ENCODE results near the gene PCID2. TPM values are rescaled to one million over a fixed set of nuclear protein-coding genes. Genes with fewer than 3 reads are reported as not detected.

Gene PCID2
- total and polyA plus RNA-seq, 8 donors: 17.3 to 33.9 (median 21.0) TPM

DNA sequence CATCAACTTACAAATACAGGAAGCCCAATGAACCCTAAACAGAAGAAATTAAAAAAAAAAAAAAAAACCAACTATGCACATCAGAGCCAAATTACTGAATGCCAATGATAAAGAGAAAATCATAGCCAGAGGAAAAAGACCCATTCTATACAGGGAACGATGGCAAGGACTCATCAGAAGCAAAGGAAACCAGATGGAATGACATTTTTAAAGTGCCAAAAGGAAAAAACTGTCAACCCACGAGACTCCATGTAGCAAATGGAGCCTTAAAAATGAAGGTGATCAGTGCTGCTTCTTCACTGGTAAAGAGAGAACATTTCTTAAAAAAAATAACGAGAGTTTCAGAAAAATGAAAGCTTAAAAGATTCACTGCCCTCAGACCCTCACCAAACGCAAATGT is 18.3 kb downstream of the PCID2 start:
- DNase-seq (no peak), ATAC-seq (no peak), FAIRE-seq (no peak)
- H3K4me1 ChIP-seq: peaks cover 3 to 10% (median 5%) of the 10 kb centered on the region in 3 donors
- no peaks in the 10 kb centered on the region for H3K27me3 ChIP-seq
- peaks cover 0 to 12% (median 0%) of the 10 kb centered on the region in 3 donors for H3K36me3 ChIP-seq
- H3K27ac ChIP-seq: no peak overlapping the region
- TF ChIP-seq, protein P1, sequence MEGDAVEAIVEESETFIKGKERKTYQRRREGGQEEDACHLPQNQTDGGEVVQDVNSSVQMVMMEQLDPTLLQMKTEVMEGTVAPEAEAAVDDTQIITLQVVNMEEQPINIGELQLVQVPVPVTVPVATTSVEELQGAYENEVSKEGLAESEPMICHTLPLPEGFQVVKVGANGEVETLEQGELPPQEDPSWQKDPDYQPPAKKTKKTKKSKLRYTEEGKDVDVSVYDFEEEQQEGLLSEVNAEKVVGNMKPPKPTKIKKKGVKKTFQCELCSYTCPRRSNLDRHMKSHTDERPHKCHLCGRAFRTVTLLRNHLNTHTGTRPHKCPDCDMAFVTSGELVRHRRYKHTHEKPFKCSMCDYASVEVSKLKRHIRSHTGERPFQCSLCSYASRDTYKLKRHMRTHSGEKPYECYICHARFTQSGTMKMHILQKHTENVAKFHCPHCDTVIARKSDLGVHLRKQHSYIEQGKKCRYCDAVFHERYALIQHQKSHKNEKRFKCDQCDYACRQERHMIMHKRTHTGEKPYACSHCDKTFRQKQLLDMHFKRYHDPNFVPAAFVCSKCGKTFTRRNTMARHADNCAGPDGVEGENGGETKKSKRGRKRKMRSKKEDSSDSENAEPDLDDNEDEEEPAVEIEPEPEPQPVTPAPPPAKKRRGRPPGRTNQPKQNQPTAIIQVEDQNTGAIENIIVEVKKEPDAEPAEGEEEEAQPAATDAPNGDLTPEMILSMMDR (IDR thresholded peaks at IDR 0.05): no peak
- no peaks in the 10 kb centered on the region for H3K9me3 ChIP-seq
- WGBS, 2 donors: 84 to 88% methylated on average over 4 of the region's 4 CpGs
- intact Hi-C loops (cut with DNase I): no loop called here
- H3K4me3 ChIP-seq: no peak overlapping the region

DNA sequence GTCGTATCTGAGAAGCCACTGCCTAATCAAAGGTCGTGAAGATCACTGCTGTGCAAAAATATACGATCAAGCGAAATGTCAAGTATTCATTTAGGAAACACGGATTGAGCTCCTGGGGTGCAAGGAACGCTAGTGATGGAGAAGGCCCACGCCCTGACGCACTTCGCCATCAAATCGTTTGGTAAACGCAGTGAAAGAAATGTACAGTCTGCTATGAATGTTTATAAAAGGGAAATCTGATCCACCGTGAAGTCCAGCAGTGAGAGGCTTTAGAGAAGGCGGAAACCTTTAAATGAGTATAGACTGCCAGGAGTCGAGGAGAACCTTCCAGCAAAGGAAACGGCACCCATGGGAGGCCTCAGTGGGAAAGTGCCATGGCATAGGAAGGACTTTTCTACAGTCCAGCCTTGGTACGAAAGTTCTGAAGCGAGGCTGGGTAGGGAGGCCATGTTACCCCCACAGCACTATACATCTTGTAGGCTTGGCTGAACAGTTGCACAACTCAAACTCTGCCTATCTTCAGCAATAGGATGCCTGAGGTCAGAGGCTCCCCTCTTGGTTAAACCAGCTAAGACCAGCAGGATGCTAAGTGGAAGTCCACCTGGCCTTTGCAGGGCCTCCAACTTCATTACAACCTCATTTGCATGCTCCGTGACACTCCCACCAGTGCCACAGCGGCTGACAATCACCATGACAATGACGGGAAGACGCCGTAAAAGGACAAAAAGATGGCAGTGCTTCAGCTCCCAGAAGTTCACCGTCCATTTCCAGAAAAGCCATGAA is 20.4 kb downstream of the PCID2 start:
- Histone ChIP-seq H3K36me3 (peaks cover 0 to 32% (median 0%) of the 10 kb centered on the region in 3 donors), H3K9me3 (no peaks in the 10 kb centered on the region), H3K27me3 (no peaks in the 10 kb centered on the region), H3K27ac (no peak overlapping the region), H3K4me1 (no peaks in the 10 kb centered on the region), H3K4me3 (no peak overlapping the region)
- DNase-seq (no peak), FAIRE-seq (no peak), ATAC-seq (no peak)
- 95% methylated on average over 23 of the region's 23 CpGs for WGBS, 2 donors
- intact Hi-C loops (cut with DNase I): no loop called here
- TF ChIP-seq, protein P1 (IDR thresholded peaks at IDR 0.05): no peak

DNA sequence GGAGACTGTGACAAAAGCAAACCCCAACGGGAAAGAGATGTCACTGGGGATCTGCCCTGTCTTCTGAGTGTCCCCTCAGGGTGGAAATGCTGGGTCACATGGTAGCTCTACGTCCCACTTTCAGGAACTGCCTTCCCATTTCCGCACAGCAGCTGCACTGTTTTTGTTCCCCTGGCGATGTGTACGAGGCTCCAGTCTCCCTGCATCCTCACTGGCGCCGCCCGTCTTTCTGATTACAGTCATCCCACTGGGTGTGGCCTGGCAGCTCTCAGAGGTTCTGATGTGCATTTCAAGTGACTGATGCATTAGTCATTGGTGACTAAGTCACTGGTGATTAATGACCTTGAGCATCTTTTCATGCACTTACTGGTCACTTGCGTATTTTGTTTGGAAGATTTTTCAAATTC is 21.2 kb downstream of the PCID2 start:
- FAIRE-seq (no peak), ATAC-seq (peak in 3 of 4 donors; percentile 58 to 72 (median 62)), DNase-seq (peak in 2 of 6 donors; percentile 32 to 35)
- Histone ChIP-seq H3K27ac (no peak overlapping the region), H3K4me1 (no peaks in the 10 kb centered on the region), H3K4me3 (no peak overlapping the region), H3K36me3 (peaks cover 0 to 35% (median 0%) of the 10 kb centered on the region in 3 donors), H3K27me3 (no peaks in the 10 kb centered on the region), H3K9me3 (no peaks in the 10 kb centered on the region)
- intact Hi-C loops (cut with DNase I): no loop called here
- 85 to 86% methylated on average over 9 of the region's 9 CpGs for WGBS, 2 donors
- TF ChIP-seq, protein P1 (IDR thresholded peaks at IDR 0.05): no peak

DNA sequence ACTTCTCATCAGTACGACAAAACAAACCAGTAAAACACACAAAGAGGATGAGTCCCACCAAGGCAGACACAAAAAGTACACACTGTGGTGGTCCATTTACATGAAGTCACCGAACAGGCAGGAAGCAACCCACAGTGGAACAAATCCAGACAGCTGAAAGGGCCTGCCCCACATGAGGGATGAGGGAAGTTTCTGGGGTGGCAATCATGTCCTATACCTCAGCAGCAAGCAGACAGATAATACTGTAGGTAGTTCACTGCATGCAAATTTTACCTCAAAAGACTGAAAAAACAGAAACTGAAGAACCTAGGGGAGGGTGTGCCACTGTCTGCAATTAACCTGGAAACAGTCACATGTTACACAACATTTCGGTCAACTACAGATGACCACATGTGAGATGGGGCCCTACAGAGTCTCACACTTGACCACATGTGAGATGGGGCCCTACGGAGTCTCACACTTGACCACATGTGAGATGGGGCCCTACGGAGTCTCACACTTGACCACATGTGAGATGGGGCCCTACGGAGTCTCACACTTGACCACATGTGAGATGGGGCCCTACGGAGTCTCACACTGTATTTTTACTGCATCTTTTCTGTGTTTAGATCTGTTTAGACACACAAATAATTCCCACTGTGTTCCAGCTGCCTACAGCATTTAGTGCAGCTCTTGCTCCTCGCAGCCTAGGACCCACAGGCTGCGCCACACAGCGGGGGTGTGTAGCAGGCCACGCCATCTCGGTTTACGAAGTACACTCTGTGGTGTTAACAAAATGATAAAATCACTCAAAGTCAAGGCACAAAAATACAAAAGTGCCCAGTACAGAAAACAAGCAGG is 22.2 kb downstream of the PCID2 start:
- Histone ChIP-seq H3K27me3 (no peaks in the 10 kb centered on the region), H3K36me3 (peaks cover 0 to 39% (median 5%) of the 10 kb centered on the region in 3 donors), H3K9me3 (no peaks in the 10 kb centered on the region), H3K4me1 (no peaks in the 10 kb centered on the region), H3K27ac (no peak overlapping the region), H3K4me3 (no peak overlapping the region)
- no peak for DNase-seq
- intact Hi-C loops (cut with DNase I): no loop called here
- no peak for FAIRE-seq
- TF ChIP-seq, protein P1 (IDR thresholded peaks at IDR 0.05): no peak
- WGBS, 2 donors: 83 to 84% methylated on average over 13 of the region's 13 CpGs
- no peak for ATAC-seq

Data from pancreas (tissue), 10 donors.